Psoas muscle (tissue), 8 donors: ENCODE data around the gene GHITM. TPM values are rescaled to one million over a fixed set of nuclear protein-coding genes. Genes with fewer than 3 reads are reported as not detected.
"Not testable (repeated sequence)": the region's sequence is repeated elsewhere in the genome, so short reads cannot be mapped to it uniquely, and the experiment has no call there.

Experiments used
- ATAC-seq, 4 donors: fragments of 200-7000 bp; cut with Tn5 transposase; one replicate each; pipeline ENCODE4 v1.9.1; 2020; ENCODE audit warnings: moderate library complexity in 3 of 4, mild to moderate bottlenecking in 2 of 4
- DNase-seq, 2 donors: peaks; one replicate each; pipeline ENCODE4 v3.0.0-alpha.2; 2020
- H3K27ac ChIP-seq: fragments of 200-600 bp; one replicate; pipeline ENCODE4 v1.8.0; 2022
- H3K27me3 ChIP-seq, 3 donors: fragments of 200-600 bp in 1 of 3; one replicate each; pipeline versions ENCODE4 v1.6.1 to v1.8.0; 2013 to 2022; ENCODE audit warnings: low read length in 2 of 3, mild to moderate bottlenecking in 2 of 3, moderate library complexity in 1 of 3; ENCODE audit not compliant: insufficient read depth in 3 of 3
- H3K36me3 ChIP-seq, 2 donors: fragments of 200-600 bp in 1 of 2; one replicate each; pipeline versions ENCODE4 v1.6.1 to v1.8.0; 2013 to 2022; ENCODE audit warnings: low read depth in 1 of 2, mild to moderate bottlenecking in 1 of 2, moderate library complexity in 1 of 2; ENCODE audit not compliant: insufficient read depth in 1 of 2
- H3K4me1 ChIP-seq: fragments of 200-600 bp; one replicate; pipeline ENCODE4 v1.8.0; 2022
- H3K4me3 ChIP-seq: fragments of 200-600 bp; one replicate; pipeline ENCODE4 v1.8.0; 2022; ENCODE audit warnings: mild to moderate bottlenecking
- H3K9me3 ChIP-seq: fragments of 200-600 bp; one replicate; pipeline ENCODE4 v1.8.0; 2022
- WGBS, 3 donors: extraction: QIAGEN DNeasy Blood & Tissue Kit; methylation state at CpG; one replicate each; pipeline versions ENCODE4 v1.1.6 to v1.1.7; 2013; 5-methylcytosine and 5-hydroxymethylcytosine counted together
- intact Hi-C, 2 donors: fragments of 100-400 bp; cut with DNase I; formaldehyde crosslinking; loops; one replicate each; pipeline versions ENCODE4 v1.11.0 to v1.14.2; 2022
- polyA plus RNA-seq, 3 donors: library from polyadenylated mRNA; stranded (reverse); fragments of 200-250 nt; gene quantifications; one replicate each; pipeline ENCODE4 v1.2.3, GENCODE V29; 2013
- total RNA-seq, 4 donors: library from RNA; stranded (reverse); fragmentation: NEBNext Ultra II Directional in 2 of 4; extraction: Animal tissue kit (Norgen Biotek cat#: 25700) in 2 of 4; gene quantifications; one replicate each; pipeline versions ENCODE4 v1.2.1 to v1.2.4, GENCODE V29; 2021 to 2023
- TF ChIP-seq, protein P1 (sequence below): fragments of 200-600 bp; IDR thresholded peaks from one replicate; pipeline ENCODE4 v1.8.0; 2022; ENCODE audit warnings: antibody characterized with exemption
- donor health status: healthy with polysubstance abuse.
- donor health status: DM: no; HTN: no; CAD: no; lungs with moderate emphysema.
- donor health status: Bipolar disorder and iron deficiency.
- donor health status: healthy.
- donor health status: DM: yes; HTN: yes; CAD: no.
- donor health status: DM: no; HTN: no; CAD: no.
- donor health status: DM: no; HTN: no; CAD: no.
- donor health status: DM: yes; HTN: yes; CAD: no.

The GHITM gene
- total and polyA plus RNA-seq, 7 donors, result 230 to 633 (median 265) TPM

DNA sequence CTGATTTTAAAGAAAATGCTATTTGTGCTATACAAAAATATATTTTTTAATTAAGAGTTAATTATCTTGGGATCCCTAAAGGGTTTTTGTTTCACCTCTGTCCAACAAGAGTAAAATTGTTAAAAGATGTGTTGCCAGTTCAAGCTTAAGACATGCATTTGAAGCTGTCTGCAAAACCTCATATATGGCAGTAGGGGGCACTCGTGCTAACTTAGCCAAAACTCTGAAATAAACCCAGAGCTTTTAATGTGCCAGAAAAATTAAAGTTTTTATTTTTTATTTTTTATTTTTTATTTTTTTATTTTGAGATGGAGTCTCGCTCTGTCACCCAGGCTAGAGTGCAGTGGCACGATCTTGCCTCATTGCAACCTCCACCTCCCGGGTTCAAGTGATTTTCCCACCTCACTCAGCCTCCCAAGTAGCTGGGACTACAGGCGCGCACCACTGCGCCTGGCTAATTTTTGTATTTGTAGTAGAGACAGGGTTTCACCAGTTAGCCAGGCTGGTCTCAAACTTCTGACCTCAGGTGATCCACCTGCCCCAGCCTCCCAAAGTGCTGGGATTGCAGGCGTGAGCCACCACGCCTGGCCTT is 8.8 kb downstream of the GHITM start:
- H3K4me1 ChIP-seq, DNase-seq, H3K4me3 ChIP-seq, H3K9me3 ChIP-seq, H3K27me3 ChIP-seq, intact Hi-C loops, H3K27ac ChIP-seq: not testable (repeated sequence)
- TF ChIP-seq, protein P1, sequence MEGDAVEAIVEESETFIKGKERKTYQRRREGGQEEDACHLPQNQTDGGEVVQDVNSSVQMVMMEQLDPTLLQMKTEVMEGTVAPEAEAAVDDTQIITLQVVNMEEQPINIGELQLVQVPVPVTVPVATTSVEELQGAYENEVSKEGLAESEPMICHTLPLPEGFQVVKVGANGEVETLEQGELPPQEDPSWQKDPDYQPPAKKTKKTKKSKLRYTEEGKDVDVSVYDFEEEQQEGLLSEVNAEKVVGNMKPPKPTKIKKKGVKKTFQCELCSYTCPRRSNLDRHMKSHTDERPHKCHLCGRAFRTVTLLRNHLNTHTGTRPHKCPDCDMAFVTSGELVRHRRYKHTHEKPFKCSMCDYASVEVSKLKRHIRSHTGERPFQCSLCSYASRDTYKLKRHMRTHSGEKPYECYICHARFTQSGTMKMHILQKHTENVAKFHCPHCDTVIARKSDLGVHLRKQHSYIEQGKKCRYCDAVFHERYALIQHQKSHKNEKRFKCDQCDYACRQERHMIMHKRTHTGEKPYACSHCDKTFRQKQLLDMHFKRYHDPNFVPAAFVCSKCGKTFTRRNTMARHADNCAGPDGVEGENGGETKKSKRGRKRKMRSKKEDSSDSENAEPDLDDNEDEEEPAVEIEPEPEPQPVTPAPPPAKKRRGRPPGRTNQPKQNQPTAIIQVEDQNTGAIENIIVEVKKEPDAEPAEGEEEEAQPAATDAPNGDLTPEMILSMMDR, result peak; percentile 56
- H3K36me3 ChIP-seq, result peaks cover 20 to 100% of the 10 kb centered on the region in 2 donors
- ATAC-seq, result peak in 1 of 4 donors; percentile 70
- 85 to 86% (median 85%) methylated on average over 9 of the region's 9 CpGs for whole genome bisulfite sequencing, 3 donors

DNA sequence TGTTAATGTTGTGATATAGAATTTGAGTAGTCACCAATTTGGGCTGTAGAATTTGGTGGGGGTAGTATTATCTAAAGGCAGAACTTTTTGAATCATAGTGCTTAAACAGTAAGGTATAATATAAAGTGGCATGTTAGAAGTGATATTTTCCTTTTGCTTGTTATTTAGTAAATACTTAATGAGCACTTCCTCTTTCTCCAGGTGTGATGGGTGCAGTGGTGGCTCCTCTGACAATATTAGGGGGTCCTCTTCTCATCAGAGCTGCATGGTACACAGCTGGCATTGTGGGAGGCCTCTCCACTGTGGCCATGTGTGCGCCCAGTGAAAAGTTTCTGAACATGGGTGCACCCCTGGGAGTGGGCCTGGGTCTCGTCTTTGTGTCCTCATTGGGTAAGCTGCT is 10.5 kb downstream of the GHITM start:
- no peaks in the 10 kb centered on the region for H3K4me1 ChIP-seq
- WGBS, 3 donors, result 91 to 96% (median 95%) methylated on average over 2 of the region's 2 CpGs
- DNase-seq (no peak), ATAC-seq (no peak)
- no peaks in the 10 kb centered on the region for H3K27me3 ChIP-seq
- H3K27ac ChIP-seq, result no peak overlapping the region
- H3K36me3 ChIP-seq, result peaks cover 15 to 100% of the 10 kb centered on the region in 2 donors
- TF ChIP-seq, protein P1, result no peak
- intact Hi-C loops, result no loop called here
- H3K4me3 ChIP-seq, result no peak overlapping the region
- no peaks in the 10 kb centered on the region for H3K9me3 ChIP-seq

DNA sequence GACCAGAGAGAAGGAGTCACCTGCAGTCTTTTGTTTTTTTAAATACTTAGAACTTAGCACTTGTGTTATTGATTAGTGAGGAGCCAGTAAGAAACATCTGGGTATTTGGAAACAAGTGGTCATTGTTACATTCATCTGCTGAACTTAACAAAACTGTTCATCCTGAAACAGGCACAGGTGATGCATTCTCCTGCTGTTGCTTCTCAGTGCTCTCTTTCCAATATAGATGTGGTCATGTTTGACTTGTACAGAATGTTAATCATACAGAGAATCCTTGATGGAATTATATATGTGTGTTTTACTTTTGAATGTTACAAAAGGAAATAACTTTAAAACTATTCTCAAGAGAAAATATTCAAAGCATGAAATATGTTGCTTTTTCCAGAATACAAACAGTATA is 13.5 kb downstream of the GHITM start:
- Histone ChIP-seq H3K27ac (no peak overlapping the region), H3K4me1 (no peaks in the 10 kb centered on the region), H3K9me3 (no peaks in the 10 kb centered on the region), H3K36me3 (peaks cover 7 to 80% of the 10 kb centered on the region in 2 donors), H3K27me3 (no peaks in the 10 kb centered on the region), H3K4me3 (no peak overlapping the region)
- TF ChIP-seq, protein P1, result no peak
- DNase-seq, result no peak
- no peak for ATAC-seq
- intact Hi-C loops, result no loop called here

DNA sequence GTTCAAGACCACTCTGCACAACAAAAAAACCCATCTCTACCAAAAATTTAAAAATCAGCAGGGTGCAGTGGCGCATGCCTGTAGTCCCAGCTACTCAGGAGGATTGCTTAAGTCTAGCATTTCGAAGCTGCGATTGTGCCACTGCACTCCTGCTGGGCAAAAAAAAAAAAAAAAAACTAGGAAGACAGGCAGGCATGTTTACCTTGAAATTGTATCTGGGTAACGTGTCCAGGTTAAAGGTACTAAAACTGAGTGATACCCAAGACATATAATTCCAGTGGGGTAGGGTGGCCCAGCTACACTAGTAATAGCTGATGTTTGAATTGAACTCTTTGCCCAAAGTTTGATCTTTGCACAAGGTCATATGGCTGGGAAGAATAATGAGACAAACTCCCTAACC is 16.2 kb downstream of the GHITM start:
- TF ChIP-seq, protein P1, result no peak
- peaks cover 6 to 53% of the 10 kb centered on the region in 2 donors for H3K36me3 ChIP-seq
- intact Hi-C loops, result no loop called here
- no peaks in the 10 kb centered on the region for H3K4me1 ChIP-seq
- H3K27me3 ChIP-seq, result no peaks in the 10 kb centered on the region
- ATAC-seq (peak in 1 of 4 donors; percentile 11), DNase-seq (no peak)
- H3K4me3 ChIP-seq, result no peak overlapping the region
- H3K9me3 ChIP-seq, result no peaks in the 10 kb centered on the region
- 89 to 95% (median 90%) methylated on average over 4 of the region's 4 CpGs for WGBS, 3 donors
- no peak overlapping the region for H3K27ac ChIP-seq

DNA sequence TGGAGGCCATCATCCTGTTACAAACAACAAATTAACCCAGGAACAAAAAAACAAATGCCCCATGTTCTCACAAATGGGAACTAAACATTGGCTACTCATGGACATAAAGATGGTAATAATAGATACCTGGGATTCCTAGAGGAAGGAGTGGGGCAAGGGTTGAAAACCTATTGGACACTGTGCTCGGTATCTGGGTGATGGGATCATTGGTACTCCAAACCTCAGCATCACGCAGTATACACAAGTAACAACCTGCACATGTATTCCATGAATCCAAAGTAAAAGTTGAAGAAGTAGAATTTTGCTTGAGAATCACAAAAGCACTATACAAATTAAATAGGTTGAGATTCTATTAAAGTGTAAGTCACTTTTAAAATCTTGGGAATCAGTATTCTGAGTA is 16.7 kb downstream of the GHITM start:
- TF ChIP-seq, protein P1, result no peak
- Histone ChIP-seq H3K27me3 (no peaks in the 10 kb centered on the region), H3K4me3 (no peak overlapping the region), H3K36me3 (peaks cover 2 to 48% of the 10 kb centered on the region in 2 donors), H3K4me1 (no peaks in the 10 kb centered on the region), H3K9me3 (no peaks in the 10 kb centered on the region), H3K27ac (no peak overlapping the region)
- DNase-seq (no peak), ATAC-seq (peak in 1 of 4 donors; percentile 45)
- intact Hi-C loops, result no loop called here
- 83 to 93% (median 83%) methylated on average over 2 of the region's 2 CpGs for WGBS, 3 donors
